ENCODE data around the gene TUBD1.
"Not testable (repeated sequence)": the region's sequence is repeated elsewhere in the genome, so short reads cannot be mapped to it uniquely, and the experiment has no call there.

TUBD1 gene, protein sequence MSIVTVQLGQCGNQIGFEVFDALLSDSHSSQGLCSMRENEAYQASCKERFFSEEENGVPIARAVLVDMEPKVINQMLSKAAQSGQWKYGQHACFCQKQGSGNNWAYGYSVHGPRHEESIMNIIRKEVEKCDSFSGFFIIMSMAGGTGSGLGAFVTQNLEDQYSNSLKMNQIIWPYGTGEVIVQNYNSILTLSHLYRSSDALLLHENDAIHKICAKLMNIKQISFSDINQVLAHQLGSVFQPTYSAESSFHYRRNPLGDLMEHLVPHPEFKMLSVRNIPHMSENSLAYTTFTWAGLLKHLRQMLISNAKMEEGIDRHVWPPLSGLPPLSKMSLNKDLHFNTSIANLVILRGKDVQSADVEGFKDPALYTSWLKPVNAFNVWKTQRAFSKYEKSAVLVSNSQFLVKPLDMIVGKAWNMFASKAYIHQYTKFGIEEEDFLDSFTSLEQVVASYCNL

DNA sequence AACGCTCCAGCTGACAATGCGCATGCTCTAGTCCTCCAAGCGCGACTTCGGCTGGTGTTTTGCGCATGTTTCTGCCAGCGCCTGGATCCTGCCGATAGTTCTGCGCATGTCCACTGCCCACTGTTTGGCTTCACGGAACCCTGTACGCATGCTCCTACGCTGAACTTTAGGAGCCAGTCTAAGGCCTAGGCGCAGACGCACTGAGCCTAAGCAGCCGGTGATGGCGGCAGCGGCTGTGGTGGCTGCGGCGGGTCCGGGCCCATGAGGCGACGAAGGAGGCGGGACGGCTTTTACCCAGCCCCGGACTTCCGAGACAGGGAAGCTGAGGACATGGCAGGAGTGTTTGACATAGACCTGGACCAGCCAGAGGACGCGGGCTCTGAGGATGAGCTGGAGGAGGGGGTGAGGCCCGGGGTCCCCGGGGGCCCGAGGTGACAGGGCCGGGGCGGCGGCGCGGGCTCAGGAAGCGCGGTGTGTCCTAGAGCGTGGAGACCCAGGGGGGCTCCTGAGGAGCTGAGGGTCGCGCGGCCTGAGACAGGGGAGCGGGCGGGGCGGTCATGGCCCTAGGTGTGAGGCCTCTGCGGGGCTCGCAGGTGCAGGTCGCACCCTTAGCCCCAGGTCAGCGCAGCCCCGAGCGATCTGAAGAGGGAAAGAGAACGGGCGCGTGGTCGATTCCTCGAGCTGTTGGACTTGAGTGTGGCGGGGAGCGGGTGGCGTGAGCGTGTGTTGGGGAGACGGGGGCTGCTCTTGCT is at the start of gene TUBD1, which contains the start of gene RPS6KB1:
Gene TUBD1 (minus strand): TSS at position 20 of the 752 bp plus-strand sequence. CDS start 1,941 bp downstream, outside the sequence.
Gene RPS6KB1 (plus strand): TSS at position 198 of the 752 bp plus-strand sequence. CDS start 64 bp downstream, at position 262.
- DNase-seq (ENCODE audit: low read depth): peak; percentile 99
- TF ChIP-seq, protein P1, sequence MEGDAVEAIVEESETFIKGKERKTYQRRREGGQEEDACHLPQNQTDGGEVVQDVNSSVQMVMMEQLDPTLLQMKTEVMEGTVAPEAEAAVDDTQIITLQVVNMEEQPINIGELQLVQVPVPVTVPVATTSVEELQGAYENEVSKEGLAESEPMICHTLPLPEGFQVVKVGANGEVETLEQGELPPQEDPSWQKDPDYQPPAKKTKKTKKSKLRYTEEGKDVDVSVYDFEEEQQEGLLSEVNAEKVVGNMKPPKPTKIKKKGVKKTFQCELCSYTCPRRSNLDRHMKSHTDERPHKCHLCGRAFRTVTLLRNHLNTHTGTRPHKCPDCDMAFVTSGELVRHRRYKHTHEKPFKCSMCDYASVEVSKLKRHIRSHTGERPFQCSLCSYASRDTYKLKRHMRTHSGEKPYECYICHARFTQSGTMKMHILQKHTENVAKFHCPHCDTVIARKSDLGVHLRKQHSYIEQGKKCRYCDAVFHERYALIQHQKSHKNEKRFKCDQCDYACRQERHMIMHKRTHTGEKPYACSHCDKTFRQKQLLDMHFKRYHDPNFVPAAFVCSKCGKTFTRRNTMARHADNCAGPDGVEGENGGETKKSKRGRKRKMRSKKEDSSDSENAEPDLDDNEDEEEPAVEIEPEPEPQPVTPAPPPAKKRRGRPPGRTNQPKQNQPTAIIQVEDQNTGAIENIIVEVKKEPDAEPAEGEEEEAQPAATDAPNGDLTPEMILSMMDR (conservative IDR thresholded peaks at IDR 0.05; ENCODE audit: control insufficient read depth, insufficient read depth, low read depth, low read length): no peak
- peak within 1 kb of the TSS; percentile 86 for H3K4me3 ChIP-seq (ENCODE audit: control insufficient read depth, low read depth, low read length)

DNA sequence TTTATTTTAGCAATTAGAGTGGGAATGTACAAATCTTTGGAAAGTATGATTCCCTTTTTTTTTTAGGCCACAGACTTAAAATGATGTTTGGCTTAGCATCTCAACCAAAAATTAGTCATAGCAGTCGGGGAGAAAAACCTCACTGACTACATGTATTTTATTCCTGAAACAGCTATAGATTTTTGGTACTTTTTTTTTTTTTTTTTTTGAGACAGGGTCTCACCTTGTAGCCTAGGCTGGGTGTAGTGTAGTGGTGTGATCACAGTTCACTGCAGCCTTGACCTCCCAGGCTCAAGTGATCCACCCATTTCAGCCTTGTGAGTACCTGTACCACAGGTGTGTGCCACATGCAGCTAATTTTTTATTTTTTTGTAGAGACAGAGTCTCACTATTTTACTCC is 48.4 kb upstream of the TUBD1 start:
- no peak overlapping the region for H3K4me3 ChIP-seq (ENCODE audit: control insufficient read depth, low read depth, low read length)
- DNase-seq (ENCODE audit: low read depth): no peak
- TF ChIP-seq, protein P1 (conservative IDR thresholded peaks at IDR 0.05; ENCODE audit: control insufficient read depth, insufficient read depth, low read depth, low read length): no peak

DNA sequence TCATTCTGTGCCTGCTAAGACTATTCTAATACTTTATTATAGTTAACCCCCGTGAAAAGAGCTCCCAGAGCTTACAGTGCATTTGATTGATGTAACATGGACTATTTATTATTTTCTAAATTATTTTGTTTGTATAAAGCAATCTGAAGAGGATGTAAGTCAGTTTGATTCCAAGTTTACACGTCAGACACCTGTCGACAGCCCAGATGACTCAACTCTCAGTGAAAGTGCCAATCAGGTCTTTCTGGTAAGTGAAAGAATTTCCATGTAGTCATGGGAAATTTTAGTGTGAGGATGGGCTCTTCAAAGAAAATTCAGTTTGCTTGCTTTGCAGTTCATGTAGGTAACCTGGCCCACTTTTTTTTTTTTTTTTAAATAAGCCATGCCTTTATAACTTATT is 48.0 kb upstream of the TUBD1 start:
- not testable (repeated sequence) for DNase-seq (ENCODE audit: low read depth); H3K4me3 ChIP-seq (ENCODE audit: control insufficient read depth, low read depth, low read length)

DNA sequence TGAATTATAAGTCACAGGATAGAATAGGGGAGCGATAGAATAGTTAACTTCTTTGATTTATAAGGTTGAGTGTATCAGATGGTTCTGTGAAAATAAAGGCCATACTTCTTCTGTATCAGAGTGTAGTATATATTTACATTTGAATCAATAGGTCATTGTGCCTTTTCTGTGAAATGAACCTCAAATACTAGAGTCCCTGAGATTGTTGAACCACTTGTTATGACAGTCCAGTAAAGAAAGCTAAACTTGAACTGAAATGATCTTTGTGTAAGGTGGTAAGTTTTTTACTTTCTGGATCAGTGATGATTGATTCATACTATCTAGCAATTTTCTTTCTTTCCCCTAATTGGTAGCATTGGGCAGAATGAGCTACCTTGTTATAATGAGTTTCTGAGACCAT is 40.6 kb upstream of the TUBD1 start:
- not testable (repeated sequence) for H3K4me3 ChIP-seq (ENCODE audit: control insufficient read depth, low read depth, low read length); DNase-seq (ENCODE audit: low read depth)

DNA sequence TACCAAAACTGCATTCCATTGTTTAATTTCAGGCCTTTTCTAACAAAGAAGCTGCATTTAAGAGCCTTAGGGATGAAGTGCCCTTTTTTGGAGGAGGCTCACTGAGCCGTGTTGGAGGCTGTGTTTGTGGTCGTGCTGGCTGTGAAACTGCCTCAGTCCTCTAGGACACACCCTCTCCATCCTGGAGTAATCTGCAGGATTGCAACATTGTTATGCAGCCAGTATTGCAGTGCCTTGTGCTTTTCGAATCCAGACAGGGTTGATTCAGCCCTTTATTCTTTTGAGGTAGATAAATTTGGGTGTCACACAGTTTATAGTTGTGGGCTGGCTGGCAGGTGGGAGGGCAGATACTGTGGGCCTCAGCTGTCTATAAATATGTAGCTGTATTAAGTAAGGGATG is 38.0 kb upstream of the TUBD1 start:
- DNase-seq (ENCODE audit: low read depth): peak; percentile 71
- not testable (repeated sequence) for H3K4me3 ChIP-seq (ENCODE audit: control insufficient read depth, low read depth, low read length)

DNA sequence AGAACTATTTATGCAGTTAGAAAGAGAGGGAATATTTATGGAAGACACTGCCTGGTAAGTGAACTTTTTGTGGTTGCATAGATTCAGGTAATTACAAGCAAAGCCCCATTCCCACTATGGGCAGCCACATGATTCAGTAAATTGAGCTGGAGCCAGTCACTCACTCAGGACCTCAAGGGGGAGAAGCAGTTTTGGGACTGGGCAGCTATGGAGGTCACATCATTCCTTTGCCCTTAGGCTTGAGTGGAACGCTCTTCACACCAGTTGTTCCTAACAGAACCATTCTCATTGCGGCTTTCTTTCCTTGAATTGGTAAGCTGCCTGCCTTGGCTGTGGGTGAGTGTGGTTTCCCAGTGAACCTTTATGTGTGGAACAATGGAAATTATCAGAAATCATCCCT is 37.4 kb upstream of the TUBD1 start:
- not testable (repeated sequence) for H3K4me3 ChIP-seq (ENCODE audit: control insufficient read depth, low read depth, low read length)

DNA sequence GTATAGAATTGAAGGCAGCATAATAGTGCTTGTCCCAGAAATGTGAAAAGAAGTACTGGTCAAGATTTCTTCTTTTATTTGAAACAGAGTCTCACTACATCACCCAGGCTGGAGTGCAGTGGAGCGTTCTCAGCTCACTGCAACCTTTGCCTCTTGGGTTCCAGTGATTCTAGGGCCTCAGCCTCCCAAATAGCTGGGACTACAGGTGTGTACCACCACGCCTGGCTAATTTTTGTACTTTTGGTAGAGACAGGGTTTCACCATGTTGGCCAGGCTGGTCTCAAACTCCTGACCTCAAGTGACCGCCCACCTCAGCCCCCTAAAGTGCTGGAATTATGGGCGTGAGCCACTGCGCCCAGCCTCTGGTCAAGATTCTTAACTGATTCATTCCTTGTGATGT is 27.9 kb upstream of the TUBD1 start:
- H3K4me3 ChIP-seq (ENCODE audit: control insufficient read depth, low read depth, low read length); DNase-seq (ENCODE audit: low read depth): not testable (repeated sequence)

More for the DNA sequence above, 37.4 kb upstream of the TUBD1 start:
- DNase-seq (ENCODE audit: low read depth): not testable (repeated sequence)

DNA sequence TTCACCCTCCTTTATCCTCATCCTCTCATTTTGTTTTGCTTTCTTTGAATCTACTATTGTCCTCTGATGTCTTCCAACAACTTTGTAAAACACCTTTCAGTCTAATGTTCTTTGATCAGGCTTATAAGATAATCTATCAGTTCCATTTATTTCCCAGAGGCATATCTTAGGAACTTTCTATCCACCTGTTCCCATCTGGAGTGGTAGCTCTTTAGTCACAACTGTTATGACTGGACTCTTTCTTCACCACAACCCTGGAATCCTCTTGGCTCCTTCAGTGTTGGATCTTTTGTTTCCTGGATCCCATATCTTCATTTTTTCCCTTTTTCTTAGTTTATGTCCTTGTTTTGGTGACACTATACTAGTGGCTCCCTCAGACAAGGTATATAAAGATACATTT is 23.7 kb upstream of the TUBD1 start:
- TF ChIP-seq, protein P1 (conservative IDR thresholded peaks at IDR 0.05; ENCODE audit: control insufficient read depth, insufficient read depth, low read depth, low read length): no peak
- no peak for DNase-seq (ENCODE audit: low read depth)
- H3K4me3 ChIP-seq (ENCODE audit: control insufficient read depth, low read depth, low read length): no peak overlapping the region

DNA sequence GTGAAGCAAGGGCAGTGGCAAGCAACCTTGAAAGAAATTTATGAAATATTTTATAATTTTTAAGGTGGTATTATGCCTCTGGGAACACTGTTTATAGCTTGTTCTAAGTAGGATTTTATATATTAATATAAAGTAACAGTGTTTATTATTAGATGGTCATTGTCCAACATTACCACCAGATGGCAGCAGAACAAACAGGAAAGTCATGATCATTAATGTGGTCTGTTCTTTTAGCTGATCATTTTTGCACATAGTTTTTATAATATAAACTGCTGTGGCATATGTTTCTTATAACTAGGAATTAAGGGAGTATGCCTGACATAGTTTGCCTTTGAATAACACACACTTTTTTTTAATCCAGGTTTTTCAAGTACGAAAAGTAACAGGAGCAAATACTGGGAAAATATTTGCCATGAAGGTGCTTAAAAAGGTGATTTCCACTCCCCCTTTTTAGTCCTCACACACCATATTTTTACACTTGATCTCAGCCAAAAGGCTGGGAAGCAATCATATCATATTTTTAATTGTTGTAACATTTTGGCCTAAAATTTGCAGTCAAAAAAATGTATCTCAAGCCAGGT is 21.6 kb upstream of the TUBD1 start:
- no peak overlapping the region for H3K4me3 ChIP-seq (ENCODE audit: control insufficient read depth, low read depth, low read length)
- TF ChIP-seq, protein P1 (conservative IDR thresholded peaks at IDR 0.05; ENCODE audit: control insufficient read depth, insufficient read depth, low read depth, low read length): peak; percentile 55
- peak; percentile 66 for DNase-seq (ENCODE audit: low read depth)
